Measurements from ENCODE around the gene DENR. TPM values are rescaled to one million over a fixed set of nuclear protein-coding genes. Genes with fewer than 3 reads are reported as not detected.
"Not testable (repeated sequence)": the region's sequence is repeated elsewhere in the genome, so short reads cannot be mapped to it uniquely, and the experiment has no call there.

DENR gene
- polyA plus RNA-seq, 3 donors = 11.4 to 31.2 (median 16.1) TPM

GRCh38 chr12:122799641-122800243 lies 47.1 kb downstream of the DENR start:
- WGBS, 3 donors = 65 to 85% (median 68%) methylated on average over 13 of the region's 13 CpGs
- no peak overlapping the region for H3K27ac ChIP-seq (ENCODE audit: low read depth, low read length)

- H3K27ac ChIP-seq (ENCODE audit: low read depth, low read length) = no peak overlapping the region
- 34 to 85% (median 82%) methylated on average over 7 of the region's 7 CpGs for WGBS, 3 donors
These were observed 51.3 kb downstream of the DENR start for GRCh38 chr12:122803937-122804336.

DNA sequence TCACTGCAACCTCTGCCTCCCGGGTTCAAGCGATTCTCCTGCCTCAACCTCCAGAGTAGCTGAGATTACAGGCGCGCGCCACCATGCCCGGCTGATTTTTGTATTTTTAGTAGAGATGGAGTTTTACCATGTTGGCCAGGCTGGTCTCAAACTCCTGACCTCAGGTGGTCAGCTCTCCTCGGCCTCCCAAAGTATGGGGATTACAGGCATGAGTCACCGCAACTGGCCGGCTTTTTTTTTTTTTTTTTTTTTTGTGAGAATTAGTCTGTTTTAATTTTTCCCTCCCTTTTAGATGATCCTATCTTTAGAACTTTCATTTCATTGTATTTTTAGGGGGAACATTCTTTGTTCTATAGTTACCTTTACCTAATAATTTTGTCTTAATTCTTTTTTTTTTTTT lies 52.3 kb downstream of the DENR start:
- WGBS, 3 donors = 92 to 97% (median 95%) methylated on average over 9 of the region's 9 CpGs
- H3K27ac ChIP-seq (ENCODE audit: low read depth, low read length) = not testable (repeated sequence)

DNA sequence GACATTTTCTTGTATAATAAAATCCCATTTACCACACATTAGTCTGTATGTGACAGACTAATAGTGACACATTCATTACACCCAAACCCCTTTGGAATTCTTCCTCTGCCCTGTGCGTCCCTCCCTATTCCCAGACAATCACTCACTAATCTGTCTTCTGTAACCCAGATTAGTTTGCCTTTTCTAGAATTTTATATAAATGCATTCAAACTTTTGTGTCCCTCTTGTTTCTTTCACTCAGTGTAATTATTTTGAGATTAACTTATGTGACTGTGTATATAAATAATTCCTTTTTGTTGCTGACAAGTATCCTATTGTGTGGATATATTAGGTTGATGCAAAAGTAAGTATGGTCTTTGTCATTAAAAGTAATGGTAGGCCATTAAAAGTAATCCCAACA lies 55.0 kb downstream of the DENR start:
- 90 to 100% (median 91%) methylated on average over 1 of the region's 1 CpG for WGBS, 3 donors

DNA sequence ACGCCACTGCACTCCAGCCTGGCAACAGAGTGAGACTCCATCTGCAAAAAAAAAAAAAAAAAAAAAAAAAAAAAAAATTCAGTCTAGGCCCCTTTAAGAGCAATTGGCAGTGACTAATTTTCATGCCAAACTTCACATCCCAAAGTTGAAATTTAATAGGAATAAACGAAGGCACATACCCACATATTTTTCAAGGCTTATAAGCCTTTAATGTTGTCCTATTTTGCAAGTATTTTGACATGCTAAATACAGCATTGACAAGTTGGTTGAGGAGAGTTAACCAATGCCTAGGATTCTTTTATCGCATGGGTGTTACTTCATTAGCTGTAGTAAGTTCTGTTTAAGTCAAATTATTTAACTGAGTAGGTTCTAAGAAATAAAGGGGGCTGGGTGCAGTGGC lies 59.2 kb downstream of the DENR start:
- WGBS, 3 donors = 63 to 72% (median 71%) methylated on average over 3 of the region's 3 CpGs
- no peak overlapping the region for H3K27ac ChIP-seq (ENCODE audit: low read depth, low read length)

More for the DNA sequence above, 55.0 kb downstream of the DENR start:
- no peak overlapping the region for H3K27ac ChIP-seq (ENCODE audit: low read depth, low read length)

- no peak overlapping the region for H3K27ac ChIP-seq (ENCODE audit: low read depth, low read length)
- WGBS, 3 donors = 63 to 72% (median 65%) methylated on average over 10 of the region's 10 CpGs
These were observed 60.7 kb downstream of the DENR start for GRCh38 chr12:122813310-122813713.

- 59 to 74% (median 69%) methylated on average over 10 of the region's 10 CpGs for WGBS, 3 donors
These were observed 66.7 kb downstream of the DENR start for GRCh38 chr12:122819209-122819785.

DNA sequence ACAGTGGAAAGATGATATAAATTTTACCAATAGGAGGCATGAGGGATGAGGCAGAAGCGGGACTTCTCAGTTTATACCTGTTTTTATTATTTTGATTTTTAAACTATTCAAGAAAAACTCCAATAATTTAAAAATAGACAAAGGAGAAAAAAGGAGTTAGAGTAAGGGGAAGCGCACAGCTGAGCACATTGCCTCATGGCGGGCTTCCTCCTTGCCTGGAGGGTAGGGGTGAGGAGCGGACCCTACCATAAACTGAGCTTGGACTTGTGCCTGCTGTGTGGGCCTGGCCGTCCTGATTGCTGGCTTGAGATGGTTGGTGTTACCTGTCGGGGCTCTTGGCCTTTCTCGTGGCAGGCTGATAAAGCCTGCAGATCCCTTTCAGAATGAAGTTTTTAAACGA lies 67.5 kb downstream of the DENR start:
- WGBS, 3 donors = 66 to 73% (median 70%) methylated on average over 8 of the region's 8 CpGs
- no peak overlapping the region for H3K27ac ChIP-seq (ENCODE audit: low read depth, low read length)

More at GRCh38 chr12:122819209-122819785, 66.7 kb downstream of the DENR start:
- no peak overlapping the region for H3K27ac ChIP-seq (ENCODE audit: low read depth, low read length)

Other genes starting within 250 kb of the DENR start
- gene RSRC2, start 225.9 kb upstream of the DENR start, polyA plus RNA-seq = 10 to 100 TPM; 25.1 to 42.0 (median 40.5) TPM
- 1 to 10 TPM; 3.0 to 6.0 (median 4.7) TPM for gene KNTC1, start 225.6 kb upstream of the DENR start, polyA plus RNA-seq
- 10 to 100 TPM in 1 of 3 donors, 1 to 10 TPM in 2; 2.1 to 68.5 (median 7.1) TPM for gene HCAR2, start 49.5 kb upstream of the DENR start, polyA plus RNA-seq
- gene HCAR3, start 36.0 kb upstream of the DENR start, polyA plus RNA-seq = 10 to 100 TPM in 1 of 3 donors, 1 to 10 TPM in 1, under 1 TPM in 1; 0.81 to 12.6 (median 2.2) TPM
- gene HCAR1, start 22.0 kb upstream of the DENR start, polyA plus RNA-seq = 1 to 10 TPM in 2 of 3 donors, under 1 TPM in 1; 0.79 to 6.3 (median 3.0) TPM
- under 1 TPM in 2 of 3 donors, not detected in 1; 0.08 to 0.19 TPM for gene CCDC62, start 21.7 kb downstream of the DENR start, polyA plus RNA-seq
- gene HIP1R, start 82.6 kb downstream of the DENR start, polyA plus RNA-seq = 10 to 100 TPM; 27.0 to 62.4 (median 42.4) TPM
- 10 to 100 TPM; 18.7 to 23.6 (median 21.4) TPM for gene VPS37B, start 143.3 kb downstream of the DENR start, polyA plus RNA-seq
- 1 to 10 TPM; 1.5 to 3.3 (median 1.8) TPM for gene ABCB9, start 213.6 kb downstream of the DENR start, polyA plus RNA-seq
- gene OGFOD2, start 222.4 kb downstream of the DENR start, polyA plus RNA-seq = 10 to 100 TPM in 2 of 3 donors, 1 to 10 TPM in 1; 9.4 to 14.3 (median 11.5) TPM
- 100 to 1,000 TPM; 208 to 315 (median 273) TPM for gene ARL6IP4, start 227.9 kb downstream of the DENR start, polyA plus RNA-seq

All from adipose tissue (tissue), 3 donors.